Mucosa of descending colon (tissue), 3 donors: Measurements from ENCODE around the gene HECTD4. TPM values are rescaled to one million over a fixed set of nuclear protein-coding genes. Genes with fewer than 3 reads are reported as not detected.

Experiments
- ATAC-seq: fragments of 200-7000 bp; cut with Tn5 transposase; one replicate; pipeline ENCODE4 v1.9.1; 2020; ENCODE audit warnings: mild to moderate bottlenecking, moderate library complexity
- DNase-seq, 3 donors: peaks; one replicate each; pipeline ENCODE4 v3.0.0-alpha.2; 2020
- H3K36me3 ChIP-seq: fragments of 200-600 bp; one replicate; pipeline ENCODE4 v1.8.0; 2021; ENCODE audit warnings: low read depth, mild to moderate bottlenecking
- H3K4me1 ChIP-seq: fragments of 200-600 bp; one replicate; pipeline ENCODE4 v1.8.0; 2021; ENCODE audit warnings: low read depth, mild to moderate bottlenecking
- H3K4me3 ChIP-seq: fragments of 200-600 bp; one replicate; pipeline ENCODE4 v1.8.0; 2021; ENCODE audit warnings: mild to moderate bottlenecking
- H3K9me3 ChIP-seq: fragments of 200-600 bp; one replicate; pipeline ENCODE4 v1.8.0; 2021; ENCODE audit warnings: mild to moderate bottlenecking
- intact Hi-C, 2 donors: fragments of 100-400 bp; cut with DNase I in 1 of 2; cut with micrococcal nuclease in 1 of 2; formaldehyde crosslinking; loops; one replicate each; pipeline versions ENCODE4 v1.11.0 to v1.11.1; 2022; cut with DNase I, micrococcal nuclease
- total RNA-seq, 3 donors: library from RNA; stranded (reverse); fragmentation: NEBNext Ultra II Directional in 2 of 3; extraction: Animal tissue kit (Norgen Biotek cat#: 25700) in 2 of 3; gene quantifications; one replicate each; pipeline versions ENCODE4 v1.2.1 to v1.2.4, GENCODE V29; 2021 to 2023
- TF ChIP-seq, protein P1 (sequence below): fragments of 200-600 bp; IDR thresholded peaks from one replicate; pipeline ENCODE4 v1.8.0; 2022; ENCODE audit warnings: antibody characterized with exemption, mild to moderate bottlenecking
- donor health status: DM: no; HTN: no; CAD: no; lungs with moderate emphysema.
- donor health status: DM: no; HTN: no; CAD: no.
- donor health status: DM: no; HTN: yes; CAD: no.

The HECTD4 gene
- total RNA-seq, 3 donors from 2014 or later, result 57.0 to 75.5 (median 59.7) TPM

DNA sequence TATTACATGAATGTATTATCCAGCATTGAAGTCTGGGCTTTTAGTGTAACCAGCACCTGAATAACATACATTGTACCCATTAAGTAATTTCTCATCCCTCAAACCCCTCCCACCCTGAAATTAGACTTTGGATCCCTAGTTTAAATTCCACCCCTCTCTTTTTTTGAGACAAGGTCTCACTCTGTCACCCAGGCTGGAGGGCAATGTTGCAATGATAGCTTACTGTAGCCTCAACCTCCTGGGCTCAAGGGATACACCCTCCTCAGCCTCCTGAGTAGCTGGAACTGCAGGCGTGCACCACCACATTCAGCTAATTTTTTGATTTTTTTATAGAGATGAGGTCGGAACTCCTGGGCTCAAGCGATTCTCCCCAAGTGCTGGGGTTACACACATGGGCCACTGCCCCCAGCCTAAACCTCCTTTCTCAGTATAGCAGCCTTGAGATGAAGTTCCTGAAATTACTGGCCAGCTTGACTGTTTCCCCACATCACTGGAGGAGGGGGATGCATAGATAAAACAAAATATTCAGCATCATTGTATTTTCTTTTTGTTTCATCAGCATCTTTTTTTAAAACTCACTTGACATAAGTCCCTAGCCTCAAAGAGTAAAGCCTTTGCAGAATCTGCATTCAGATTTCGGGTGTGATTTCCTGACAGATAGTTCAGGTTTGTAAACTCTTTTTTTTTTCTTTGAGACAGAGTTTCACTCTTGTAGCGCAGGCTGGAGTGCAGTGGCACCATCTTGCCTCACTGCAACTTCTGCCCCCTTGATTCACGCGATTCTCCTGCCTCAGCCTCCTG lies 43.6 kb upstream of the HECTD4 start:
- DNase-seq, result no peak
- Histone ChIP-seq H3K9me3 (no peaks in the 10 kb centered on the region), H3K36me3 (no peaks in the 10 kb centered on the region), H3K4me3 (no peak overlapping the region), H3K4me1 (peaks cover 2% of the 10 kb centered on the region)
- TF ChIP-seq, protein P1, sequence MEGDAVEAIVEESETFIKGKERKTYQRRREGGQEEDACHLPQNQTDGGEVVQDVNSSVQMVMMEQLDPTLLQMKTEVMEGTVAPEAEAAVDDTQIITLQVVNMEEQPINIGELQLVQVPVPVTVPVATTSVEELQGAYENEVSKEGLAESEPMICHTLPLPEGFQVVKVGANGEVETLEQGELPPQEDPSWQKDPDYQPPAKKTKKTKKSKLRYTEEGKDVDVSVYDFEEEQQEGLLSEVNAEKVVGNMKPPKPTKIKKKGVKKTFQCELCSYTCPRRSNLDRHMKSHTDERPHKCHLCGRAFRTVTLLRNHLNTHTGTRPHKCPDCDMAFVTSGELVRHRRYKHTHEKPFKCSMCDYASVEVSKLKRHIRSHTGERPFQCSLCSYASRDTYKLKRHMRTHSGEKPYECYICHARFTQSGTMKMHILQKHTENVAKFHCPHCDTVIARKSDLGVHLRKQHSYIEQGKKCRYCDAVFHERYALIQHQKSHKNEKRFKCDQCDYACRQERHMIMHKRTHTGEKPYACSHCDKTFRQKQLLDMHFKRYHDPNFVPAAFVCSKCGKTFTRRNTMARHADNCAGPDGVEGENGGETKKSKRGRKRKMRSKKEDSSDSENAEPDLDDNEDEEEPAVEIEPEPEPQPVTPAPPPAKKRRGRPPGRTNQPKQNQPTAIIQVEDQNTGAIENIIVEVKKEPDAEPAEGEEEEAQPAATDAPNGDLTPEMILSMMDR, result no peak
- ATAC-seq, result no peak
- intact Hi-C loops, result no loop called here

GRCh38 chr12:112424126-112424525 lies 41.9 kb upstream of the HECTD4 start:
- no peak for ATAC-seq
- Histone ChIP-seq H3K4me3 (no peak overlapping the region), H3K4me1 (peaks cover 11% of the 10 kb centered on the region), H3K36me3 (no peaks in the 10 kb centered on the region), H3K9me3 (no peaks in the 10 kb centered on the region)
- intact Hi-C loops, result no loop called here
- no peak for DNase-seq
- TF ChIP-seq, protein P1, result no peak

DNA sequence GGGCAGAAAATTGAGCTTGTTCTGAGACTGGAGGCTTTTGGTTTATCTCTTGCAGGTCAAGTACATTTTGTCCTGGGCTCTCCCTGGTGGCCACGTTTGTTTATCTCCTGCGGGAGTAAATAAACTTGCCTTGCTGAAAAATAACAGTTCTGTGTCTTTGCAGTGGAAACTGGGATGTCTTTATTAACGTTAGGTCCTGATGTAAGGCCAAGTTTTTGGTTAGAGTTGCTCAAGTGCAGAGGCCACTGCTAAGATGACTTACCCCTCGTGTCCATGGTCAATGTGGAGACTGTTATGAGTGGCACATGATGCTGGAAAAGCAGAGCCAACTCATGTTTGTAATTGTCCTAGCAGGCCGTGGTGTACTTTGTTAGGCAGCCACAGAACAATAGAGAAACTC lies 40.3 kb upstream of the HECTD4 start:
- H3K4me3 ChIP-seq, result no peak overlapping the region
- no peaks in the 10 kb centered on the region for H3K9me3 ChIP-seq
- no peaks in the 10 kb centered on the region for H3K36me3 ChIP-seq
- peaks cover 15% of the 10 kb centered on the region for H3K4me1 ChIP-seq
- no peak for DNase-seq
- ATAC-seq, result no peak
- intact Hi-C loops, result no loop called here
- TF ChIP-seq, protein P1, result no peak

- intact Hi-C loops, result no loop called here
- TF ChIP-seq, protein P1, result no peak
- Histone ChIP-seq H3K4me1 (peaks cover 17% of the 10 kb centered on the region), H3K9me3 (no peaks in the 10 kb centered on the region), H3K4me3 (no peak overlapping the region), H3K36me3 (no peaks in the 10 kb centered on the region)
- ATAC-seq (no peak), DNase-seq (no peak)
Measured at GRCh38 chr12:112421363-112421762, 39.1 kb upstream of the HECTD4 start.

- no peaks in the 10 kb centered on the region for H3K9me3 ChIP-seq
- no peaks in the 10 kb centered on the region for H3K36me3 ChIP-seq
- H3K4me1 ChIP-seq, result peaks cover 18% of the 10 kb centered on the region
- intact Hi-C loops, result no loop called here
- no peak for ATAC-seq
- DNase-seq, result no peak
- H3K4me3 ChIP-seq, result no peak overlapping the region
- TF ChIP-seq, protein P1, result no peak
Measured at GRCh38 chr12:112420740-112421139, 38.5 kb upstream of the HECTD4 start.
